ENCODE measurements around the gene YPEL3. TPM values are rescaled to one million over a fixed set of nuclear protein-coding genes. Genes with fewer than 3 reads are reported as not detected.
"Not testable (repeated sequence)": the region's sequence is repeated elsewhere in the genome, so short reads cannot be mapped to it uniquely, and the experiment has no call there.

The YPEL3 gene
- total and polyA plus RNA-seq, 8 donors: 18.6 to 134 (median 44.1) TPM

GRCh38 chr16:30119428-30119827 is 23.4 kb upstream of the YPEL3 start:
- no peak for DNase-seq

DNA sequence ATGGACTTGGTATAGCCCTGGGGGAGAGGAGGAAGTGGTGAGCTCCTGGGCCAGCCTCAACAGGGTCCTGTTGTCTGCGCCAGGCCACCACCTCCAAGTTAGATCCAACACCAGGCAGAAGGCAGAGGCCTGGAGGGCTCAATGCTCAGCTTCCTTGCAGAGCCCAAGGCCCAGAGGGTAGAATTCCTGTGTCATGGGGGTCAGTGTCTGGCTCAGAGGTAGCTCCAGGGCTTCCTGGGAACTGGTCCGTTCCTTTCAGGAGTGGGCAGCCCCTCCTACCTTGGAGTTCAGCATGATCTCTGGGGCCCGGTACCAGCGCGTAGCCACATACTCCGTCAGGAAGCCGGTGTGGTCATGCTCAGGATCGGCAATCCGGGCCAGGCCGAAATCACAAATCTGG is 21.8 kb upstream of the YPEL3 start:
- 96 to 98% methylated on average over 10 of the region's 10 CpGs for WGBS, 2 donors
- H3K36me3 ChIP-seq: peaks cover 0 to 15% (median 0%) of the 10 kb centered on the region in 3 donors
- H3K27me3 ChIP-seq: no peaks in the 10 kb centered on the region
- TF ChIP-seq, protein P1, sequence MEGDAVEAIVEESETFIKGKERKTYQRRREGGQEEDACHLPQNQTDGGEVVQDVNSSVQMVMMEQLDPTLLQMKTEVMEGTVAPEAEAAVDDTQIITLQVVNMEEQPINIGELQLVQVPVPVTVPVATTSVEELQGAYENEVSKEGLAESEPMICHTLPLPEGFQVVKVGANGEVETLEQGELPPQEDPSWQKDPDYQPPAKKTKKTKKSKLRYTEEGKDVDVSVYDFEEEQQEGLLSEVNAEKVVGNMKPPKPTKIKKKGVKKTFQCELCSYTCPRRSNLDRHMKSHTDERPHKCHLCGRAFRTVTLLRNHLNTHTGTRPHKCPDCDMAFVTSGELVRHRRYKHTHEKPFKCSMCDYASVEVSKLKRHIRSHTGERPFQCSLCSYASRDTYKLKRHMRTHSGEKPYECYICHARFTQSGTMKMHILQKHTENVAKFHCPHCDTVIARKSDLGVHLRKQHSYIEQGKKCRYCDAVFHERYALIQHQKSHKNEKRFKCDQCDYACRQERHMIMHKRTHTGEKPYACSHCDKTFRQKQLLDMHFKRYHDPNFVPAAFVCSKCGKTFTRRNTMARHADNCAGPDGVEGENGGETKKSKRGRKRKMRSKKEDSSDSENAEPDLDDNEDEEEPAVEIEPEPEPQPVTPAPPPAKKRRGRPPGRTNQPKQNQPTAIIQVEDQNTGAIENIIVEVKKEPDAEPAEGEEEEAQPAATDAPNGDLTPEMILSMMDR (IDR thresholded peaks at IDR 0.05): no peak
- ATAC-seq (no peak), FAIRE-seq (no peak), DNase-seq (no peak)
- no peak overlapping the region for H3K4me3 ChIP-seq
- no peaks in the 10 kb centered on the region for H3K4me1 ChIP-seq
- intact Hi-C loops (cut with DNase I): no loop called here
- H3K27ac ChIP-seq: no peak overlapping the region
- H3K9me3 ChIP-seq: no peaks in the 10 kb centered on the region

More at GRCh38 chr16:30119428-30119827, 23.4 kb upstream of the YPEL3 start:
- intact Hi-C loops (cut with DNase I): no loop called here
- H3K4me3 ChIP-seq: no peak overlapping the region
- FAIRE-seq (no peak), ATAC-seq (no peak)
- TF ChIP-seq, protein P1 (IDR thresholded peaks at IDR 0.05): no peak
- no peaks in the 10 kb centered on the region for H3K9me3 ChIP-seq
- H3K27me3 ChIP-seq: no peaks in the 10 kb centered on the region
- peaks cover 0 to 3% (median 0%) of the 10 kb centered on the region in 3 donors for H3K4me1 ChIP-seq
- 92 to 93% methylated on average over 2 of the region's 2 CpGs for WGBS, 2 donors
- peaks cover 0 to 11% (median 0%) of the 10 kb centered on the region in 3 donors for H3K36me3 ChIP-seq
- no peak overlapping the region for H3K27ac ChIP-seq

DNA sequence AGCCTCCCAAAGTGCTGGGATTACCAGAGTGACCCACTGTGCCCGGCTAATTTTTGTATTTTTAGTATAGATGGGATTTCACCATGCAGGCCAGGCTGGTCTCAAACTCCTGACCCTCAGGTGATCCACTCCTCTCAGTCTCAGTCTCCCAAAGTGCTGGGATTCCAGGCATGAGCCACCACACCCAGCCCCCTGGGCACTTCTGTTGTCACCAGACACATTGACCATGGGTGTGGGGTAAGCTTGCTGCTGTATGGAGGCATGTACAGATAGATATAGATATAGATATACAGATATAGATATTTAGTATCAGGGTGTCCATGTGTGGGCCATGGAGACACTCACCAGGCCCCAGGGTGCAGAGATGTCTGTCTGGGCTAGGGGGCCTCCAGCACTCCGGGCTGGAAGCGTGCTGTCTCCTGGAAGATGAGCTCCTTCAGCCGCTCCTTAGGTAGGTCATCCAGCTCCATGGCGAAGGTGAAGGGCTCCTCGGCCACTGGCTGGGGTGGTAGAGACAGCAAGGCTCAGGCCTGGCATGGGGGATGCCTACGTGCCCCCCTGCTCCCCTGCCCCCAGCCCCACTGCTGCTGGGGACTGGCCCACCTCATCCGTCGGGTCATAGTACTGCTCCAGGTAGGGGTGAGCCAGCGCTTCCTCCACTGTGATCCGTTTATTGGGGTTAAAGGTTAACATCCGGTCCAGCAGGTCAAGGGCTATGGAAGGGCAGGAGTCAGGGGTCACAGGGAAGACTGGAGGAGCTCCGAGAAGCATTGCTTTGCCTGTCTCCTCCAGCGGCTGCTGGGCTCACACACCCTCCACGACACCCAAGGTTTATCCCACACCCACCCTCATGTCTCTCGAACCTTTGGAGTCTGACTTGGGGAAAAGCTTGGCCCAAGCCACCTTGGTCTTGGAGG is 20.5 kb upstream of the YPEL3 start:
- TF ChIP-seq, protein P1 (IDR thresholded peaks at IDR 0.05): no peak
- H3K27ac ChIP-seq: no peak overlapping the region
- DNase-seq (peak in 1 of 6 donors; percentile 56), ATAC-seq (no peak), FAIRE-seq (no peak)
- 90 to 95% methylated on average over 16 of the region's 16 CpGs for WGBS, 2 donors
- no peaks in the 10 kb centered on the region for H3K4me1 ChIP-seq
- peaks cover 0 to 15% (median 0%) of the 10 kb centered on the region in 3 donors for H3K36me3 ChIP-seq
- no peaks in the 10 kb centered on the region for H3K27me3 ChIP-seq
- H3K9me3 ChIP-seq: no peaks in the 10 kb centered on the region
- no peak overlapping the region for H3K4me3 ChIP-seq
- intact Hi-C loops (cut with DNase I): no loop called here

DNA sequence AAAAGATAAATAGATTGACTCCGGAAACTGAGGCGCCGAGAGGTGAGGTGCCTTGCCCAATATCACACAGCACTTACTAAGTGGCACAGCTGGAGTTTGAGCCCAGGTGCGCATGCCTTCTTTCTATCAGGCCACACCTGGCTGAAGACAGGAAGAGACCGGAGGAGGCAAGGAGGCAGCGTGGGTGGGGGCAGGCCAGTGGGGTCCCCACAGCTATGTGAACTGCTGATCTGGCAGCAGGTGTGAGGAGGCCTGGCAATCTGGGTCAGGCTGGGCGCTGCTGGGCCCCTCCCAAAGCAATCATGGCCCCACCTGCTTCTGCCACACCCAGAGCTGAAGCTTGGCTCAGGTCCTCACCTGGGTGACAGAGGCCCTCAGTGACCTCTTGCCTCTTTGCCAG is 19.2 kb upstream of the YPEL3 start:
- no peak overlapping the region for H3K4me3 ChIP-seq
- TF ChIP-seq, protein P1 (IDR thresholded peaks at IDR 0.05): no peak
- WGBS, 2 donors: 70 to 82% methylated on average over 7 of the region's 7 CpGs
- intact Hi-C loops (cut with DNase I): no loop called here
- H3K27ac ChIP-seq: no peak overlapping the region
- peak in 1 of 6 donors; percentile 58 for DNase-seq
- no peak for FAIRE-seq
- no peaks in the 10 kb centered on the region for H3K9me3 ChIP-seq
- no peaks in the 10 kb centered on the region for H3K4me1 ChIP-seq
- H3K36me3 ChIP-seq: peaks cover 0 to 15% (median 0%) of the 10 kb centered on the region in 3 donors
- H3K27me3 ChIP-seq: no peaks in the 10 kb centered on the region
- ATAC-seq: peak in 3 of 4 donors; percentile 13 to 71 (median 60)

GRCh38 chr16:30114833-30115232 is 18.8 kb upstream of the YPEL3 start:
- DNase-seq; H3K27ac ChIP-seq; FAIRE-seq; H3K4me3 ChIP-seq; H3K9me3 ChIP-seq; H3K27me3 ChIP-seq; ATAC-seq; intact Hi-C loops (cut with DNase I); H3K4me1 ChIP-seq: not testable (repeated sequence)
- WGBS, 2 donors: 92% methylated on average over 7 of the region's 7 CpGs
- H3K36me3 ChIP-seq: peaks cover 0 to 15% (median 0%) of the 10 kb centered on the region in 3 donors

All from pancreas (tissue), 10 donors.